Epidermal melanocyte (primary cell): ENCODE measurements around the gene ERC2.

ENCODE experiments used
- DNase-seq: peaks from one replicate; pipeline ENCODE4 v3.0.0; 2011; ENCODE audit warnings: low spot score; ENCODE audit not compliant: insufficient read length

Gene ERC2

DNA sequence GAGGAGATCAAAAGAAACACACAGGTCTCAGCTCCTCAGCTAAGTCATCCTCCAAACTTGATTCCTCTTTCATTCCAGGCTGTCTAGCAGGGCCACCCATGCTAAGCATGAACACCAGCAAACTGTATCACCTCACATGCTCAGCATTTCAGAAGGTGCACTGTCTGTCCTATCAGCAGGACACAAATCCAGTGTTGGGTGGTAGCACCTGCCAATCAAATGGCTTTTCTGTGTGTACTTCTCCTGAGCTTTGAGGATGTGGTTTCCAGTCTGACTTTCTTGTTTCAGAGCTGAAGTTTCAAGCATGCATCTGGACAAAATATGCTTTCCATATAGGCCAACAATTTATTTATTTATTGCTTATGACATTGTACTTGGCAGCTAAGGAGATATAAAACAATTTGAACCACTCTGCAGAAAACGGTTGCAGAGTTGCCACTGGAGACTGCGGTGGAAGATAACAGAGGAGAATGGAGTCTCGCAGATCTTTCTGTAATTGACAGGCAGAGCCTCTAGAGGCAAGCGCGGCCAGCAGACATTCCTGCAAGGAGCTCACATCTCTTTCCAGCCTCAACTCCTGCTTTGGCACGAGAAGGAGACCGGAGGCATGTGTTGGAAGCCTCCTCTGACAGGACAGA, 814.0 kb downstream of the ERC2 start:
- no peak for DNase-seq

DNA sequence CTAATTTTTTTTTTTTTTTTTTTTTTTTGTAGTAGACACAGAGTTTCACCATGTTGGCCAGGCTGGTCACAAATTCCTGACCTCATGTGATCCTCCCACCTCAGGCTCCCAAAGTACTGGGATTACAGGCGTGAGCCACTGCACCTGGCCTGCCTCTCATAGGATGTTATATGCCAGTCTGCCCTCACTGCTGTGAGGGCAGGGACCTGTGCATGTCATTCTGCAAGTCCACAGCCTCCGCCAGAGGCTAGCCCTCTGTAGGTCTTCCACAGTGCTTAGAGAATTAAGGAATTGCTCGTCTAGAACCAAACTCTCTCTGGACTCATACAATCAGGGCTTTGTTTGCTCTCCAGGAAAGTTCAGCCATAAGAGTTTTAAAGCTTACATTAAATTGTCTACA, 817.3 kb downstream of the ERC2 start:
- no peak for DNase-seq

DNA sequence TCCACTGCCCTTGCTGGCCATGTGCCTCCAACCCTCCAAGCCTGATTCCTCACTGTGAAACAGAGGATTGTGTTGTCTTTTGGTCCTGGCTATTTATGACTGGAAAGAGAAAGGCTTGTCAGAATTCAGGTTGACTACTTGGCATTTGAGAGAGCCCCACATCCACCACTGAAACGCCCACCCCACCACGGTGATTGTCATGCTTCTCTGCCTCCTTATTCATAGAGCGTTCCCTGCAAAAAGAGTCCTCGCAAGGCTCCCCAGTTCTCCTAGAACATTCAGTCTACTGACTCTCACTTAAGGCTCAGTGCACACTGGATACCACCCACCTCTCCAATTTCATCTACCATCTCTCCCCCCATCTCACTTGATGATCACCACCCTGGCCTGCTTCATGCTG, 818.3 kb downstream of the ERC2 start:
- no peak for DNase-seq

DNA sequence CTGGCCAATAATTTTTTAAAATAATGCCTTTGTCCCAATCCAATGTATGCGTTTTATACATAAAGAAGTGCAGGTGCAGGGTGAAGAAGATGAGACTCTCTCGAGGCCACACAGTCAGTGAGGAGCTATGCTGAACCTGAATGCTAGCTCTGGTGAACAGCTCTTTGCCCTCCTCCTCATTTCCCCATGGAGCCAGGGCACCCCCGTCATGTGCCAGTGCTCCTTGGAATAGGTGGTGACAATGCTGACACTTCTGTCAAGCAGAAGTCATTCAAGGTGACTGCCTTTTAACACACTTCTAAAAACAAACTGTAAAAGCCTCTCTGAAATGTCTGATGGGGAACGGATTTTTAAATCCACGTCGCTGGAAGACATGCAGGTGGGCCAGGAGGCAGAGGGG, 818.7 kb downstream of the ERC2 start:
- no peak for DNase-seq

DNA sequence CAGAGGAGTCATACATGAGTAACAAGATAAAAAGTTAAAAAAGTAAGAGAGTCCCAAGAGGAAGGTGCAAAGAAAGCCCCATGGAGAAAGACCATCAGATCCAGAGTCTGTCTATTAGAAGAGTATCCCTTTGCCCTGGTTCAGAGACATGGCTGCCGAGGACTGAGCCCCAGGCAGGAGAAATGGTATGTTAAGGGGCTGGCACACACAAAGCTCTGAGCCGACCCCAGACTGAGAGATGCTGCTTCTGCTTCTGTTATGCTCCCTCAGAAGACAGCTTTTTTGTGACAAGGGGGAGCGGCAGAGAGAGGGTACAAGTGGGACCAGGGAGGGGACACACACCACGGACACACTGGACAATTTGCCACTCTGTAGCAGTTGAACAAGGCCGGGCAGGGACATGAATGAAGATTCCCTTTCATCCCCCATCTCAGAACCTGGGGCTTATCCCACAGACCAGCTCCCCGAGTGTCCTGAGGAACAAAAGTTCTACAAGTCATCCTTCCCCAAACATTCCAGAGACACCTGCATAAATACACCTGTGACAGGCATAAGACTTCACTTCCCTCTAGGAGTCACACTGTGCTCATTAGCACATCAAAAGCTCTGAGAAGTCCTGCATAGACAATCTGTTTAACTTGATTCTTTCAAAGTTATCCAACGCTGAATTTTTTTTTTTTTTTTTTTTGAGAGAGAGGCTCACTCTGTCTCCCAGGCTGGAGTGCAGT, 819.5 kb downstream of the ERC2 start:
- no peak for DNase-seq

DNA sequence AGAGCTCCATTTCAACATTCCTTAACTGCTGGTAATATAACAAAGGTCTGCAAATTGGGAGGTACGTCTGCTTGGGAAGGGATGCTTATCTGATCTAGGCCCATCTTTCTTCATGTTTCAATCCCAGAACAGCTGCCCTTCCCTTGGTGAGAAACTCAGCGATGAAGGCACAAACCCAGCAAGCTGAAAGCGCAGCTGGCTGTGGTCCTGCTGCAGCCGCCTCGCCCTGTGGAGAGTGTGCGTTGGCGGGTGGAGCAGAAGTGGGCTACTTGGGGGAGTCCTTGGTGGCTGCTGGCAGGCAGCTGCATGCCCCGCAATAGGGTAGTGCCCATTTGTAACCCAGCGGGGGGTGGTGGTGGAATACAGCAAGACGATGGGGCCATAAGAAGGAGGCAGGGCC, 820.6 kb downstream of the ERC2 start:
- DNase-seq: no peak

DNA sequence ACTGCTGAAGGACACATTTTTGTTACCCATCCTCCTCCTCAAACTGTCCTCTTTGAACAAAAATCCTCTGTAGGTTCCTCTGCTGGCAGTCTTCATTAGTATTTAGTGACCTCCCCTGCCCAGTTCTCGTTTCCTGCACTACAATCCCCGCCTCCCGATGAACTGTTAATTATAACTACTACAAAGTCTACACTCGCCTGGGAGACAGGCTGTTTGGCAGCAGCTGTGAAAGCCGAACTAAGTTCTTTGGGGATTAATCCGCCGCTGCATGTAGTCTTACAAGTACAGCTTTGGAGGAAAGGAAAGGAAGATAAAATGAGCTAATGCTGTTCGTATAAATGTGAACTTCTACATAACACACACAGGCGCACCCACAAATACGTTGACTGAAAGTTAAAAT, 821.2 kb downstream of the ERC2 start:
- DNase-seq: no peak

DNA sequence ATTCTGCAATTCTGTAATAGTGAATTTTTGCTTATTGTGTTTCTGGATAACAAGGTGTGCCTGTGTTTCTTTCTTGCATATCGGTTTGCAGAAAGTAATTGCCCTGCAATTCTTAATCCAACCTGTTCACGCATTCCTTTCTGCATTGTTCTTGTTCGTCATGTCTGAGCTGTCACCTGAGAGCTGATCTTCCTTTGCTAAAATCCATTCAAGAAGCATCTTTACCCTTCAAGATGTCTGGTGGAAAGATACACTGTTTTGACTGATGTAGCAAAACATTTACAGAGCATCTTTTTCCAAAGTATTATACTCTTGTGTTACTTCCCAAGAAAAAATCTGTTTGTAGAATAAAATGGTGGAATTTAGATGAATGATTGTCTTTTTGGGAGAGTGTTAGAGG, 822.1 kb downstream of the ERC2 start:
- DNase-seq: no peak

DNA sequence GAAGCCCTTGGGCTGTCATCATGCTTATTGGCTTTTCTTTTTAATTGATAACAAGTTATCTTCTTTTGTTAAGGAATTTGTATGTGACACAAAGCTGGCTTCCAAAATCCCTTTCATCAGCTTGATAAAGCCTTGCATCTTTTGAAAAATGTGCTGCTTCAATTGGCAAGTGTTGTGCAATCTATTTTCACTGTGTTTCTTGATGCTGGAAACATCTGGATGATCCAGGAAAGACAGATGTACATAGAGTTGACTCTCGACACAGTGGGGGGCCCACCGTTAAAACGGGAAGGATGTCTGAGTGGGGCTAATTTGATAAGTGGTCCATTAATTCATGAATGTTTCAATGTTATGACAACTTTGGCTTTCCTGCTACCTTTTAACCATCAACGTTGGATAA, 822.8 kb downstream of the ERC2 start:
- no peak for DNase-seq

DNA sequence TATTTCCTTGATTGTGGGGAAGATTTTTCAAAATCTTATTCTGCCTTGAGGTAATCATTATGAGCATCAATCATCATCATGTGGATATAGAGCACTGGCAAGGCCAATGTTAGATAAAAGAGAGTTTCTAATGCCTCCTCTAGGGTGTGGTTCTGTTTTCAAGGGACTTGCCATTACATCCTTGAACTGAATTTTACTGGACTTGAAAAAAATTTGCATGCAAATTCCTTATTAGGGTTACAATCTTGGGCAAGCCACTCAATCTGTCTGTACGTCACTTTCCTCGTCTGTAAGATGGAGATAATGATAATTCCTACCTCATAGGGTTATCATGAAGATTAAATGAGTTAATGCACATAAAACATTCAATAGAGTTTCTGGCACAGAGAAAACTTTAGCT, 825.0 kb downstream of the ERC2 start:
- DNase-seq: no peak

DNA sequence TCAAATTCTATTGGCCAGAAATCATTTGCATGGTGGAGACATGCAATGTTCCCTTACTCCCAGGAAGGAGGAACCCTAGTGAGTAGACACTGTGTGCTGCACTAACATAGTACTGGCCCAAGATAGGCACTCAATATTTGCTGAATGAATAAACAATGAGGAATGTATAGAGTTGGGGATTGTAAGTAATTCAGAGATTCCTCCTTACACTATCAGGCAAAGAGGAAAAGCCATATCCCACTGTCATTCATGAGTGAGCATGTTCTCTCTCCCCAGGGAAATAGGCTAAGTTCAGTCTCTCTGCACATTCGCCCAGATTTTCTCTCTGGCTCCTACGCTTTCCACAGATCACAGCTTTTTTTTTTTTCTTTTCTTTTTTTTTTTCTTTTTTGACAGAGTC, 826.3 kb downstream of the ERC2 start:
- no peak for DNase-seq

DNA sequence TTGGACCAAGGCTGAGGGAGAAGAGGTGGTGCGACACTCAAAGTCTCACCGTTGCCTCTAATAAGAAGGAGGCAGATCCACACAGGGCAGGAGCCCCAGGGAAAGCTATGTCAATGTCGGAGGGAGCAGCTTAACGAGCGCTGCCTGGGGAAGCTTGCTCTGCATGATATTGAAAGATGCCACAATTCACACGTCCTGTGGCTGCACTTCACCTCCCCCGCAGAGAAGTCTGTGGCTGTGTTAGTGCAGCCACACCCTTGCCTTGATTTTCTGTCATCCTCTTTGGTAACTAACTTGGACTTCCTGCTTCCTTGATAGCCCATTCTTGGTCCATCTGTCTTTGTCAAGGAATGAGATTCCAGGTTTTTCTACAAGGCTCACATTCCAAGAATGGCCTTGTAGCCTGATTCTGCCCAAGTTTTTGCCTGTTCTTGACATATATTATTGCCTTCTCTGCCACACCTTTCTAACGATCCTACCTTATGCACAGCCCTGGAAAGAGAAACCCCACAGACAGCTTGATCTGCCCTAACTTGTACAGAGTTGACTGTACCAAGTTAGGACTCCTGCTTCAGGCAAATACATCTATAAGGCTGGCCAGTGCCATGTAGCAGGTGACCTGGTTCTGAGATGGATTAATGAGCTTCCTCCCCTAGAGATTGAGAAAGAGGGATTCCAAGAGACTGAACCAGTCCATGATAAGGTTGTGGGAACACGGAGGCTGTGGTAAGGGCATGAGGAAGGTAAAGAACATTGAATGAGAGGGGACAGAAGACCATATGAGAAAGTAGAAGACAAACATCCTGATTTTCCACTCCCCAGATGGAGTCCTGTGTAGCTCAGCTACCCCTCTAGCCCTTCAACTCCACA, 828.1 kb downstream of the ERC2 start:
- no peak for DNase-seq

DNA sequence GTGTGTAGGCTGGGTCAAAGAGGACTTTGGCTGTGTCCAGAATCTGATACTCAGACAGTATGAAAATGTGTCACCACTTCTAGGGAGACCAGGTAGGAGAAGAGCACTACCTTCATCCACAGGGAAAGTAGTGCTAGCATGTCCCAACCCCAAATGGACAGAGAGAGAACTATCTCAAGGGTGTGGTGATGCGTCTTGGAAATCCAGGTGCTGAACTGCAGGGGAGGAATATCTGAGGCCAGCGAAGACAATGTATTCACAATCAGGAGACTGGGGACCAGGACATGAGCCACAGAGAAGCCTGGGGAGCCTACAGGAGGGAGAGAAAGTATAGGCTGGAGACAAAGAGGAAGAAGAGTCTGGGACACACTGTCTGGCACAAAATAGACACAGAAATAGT, 829.1 kb downstream of the ERC2 start:
- DNase-seq: no peak

DNA sequence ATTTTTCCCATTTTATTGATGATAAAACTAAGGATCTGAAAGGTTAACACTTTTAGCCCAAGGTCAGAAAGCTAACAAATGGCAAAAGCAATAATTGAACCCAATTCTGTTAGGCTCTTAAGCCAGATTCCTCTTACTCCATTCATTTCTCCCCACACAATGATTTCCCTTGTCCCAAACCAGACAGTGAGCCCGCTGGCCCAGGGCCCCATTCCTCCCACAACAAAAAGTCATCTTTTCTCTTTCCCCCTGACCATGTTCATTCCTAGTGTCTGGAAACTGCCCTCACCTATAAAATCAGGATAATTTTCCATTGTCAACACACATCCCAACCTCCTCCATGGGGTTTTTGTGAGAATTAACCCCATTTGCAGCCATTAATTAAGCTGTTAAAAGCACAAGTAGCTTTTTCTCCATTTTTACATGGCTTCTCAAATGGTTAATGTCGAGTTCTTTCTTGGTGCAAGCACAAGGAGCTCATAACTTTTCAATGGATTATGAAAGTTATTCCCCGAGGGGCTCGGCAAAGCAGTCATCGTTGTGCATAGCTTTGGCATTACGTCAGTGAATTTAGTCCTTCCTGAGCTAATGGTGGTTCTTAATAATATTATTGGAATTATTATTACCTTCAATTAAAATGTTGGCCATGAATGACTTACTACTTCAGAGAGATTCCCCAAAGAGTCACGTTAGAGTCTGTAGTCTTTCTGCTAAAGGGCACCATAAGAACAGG, 830.2 kb downstream of the ERC2 start:
- DNase-seq: no peak

DNA sequence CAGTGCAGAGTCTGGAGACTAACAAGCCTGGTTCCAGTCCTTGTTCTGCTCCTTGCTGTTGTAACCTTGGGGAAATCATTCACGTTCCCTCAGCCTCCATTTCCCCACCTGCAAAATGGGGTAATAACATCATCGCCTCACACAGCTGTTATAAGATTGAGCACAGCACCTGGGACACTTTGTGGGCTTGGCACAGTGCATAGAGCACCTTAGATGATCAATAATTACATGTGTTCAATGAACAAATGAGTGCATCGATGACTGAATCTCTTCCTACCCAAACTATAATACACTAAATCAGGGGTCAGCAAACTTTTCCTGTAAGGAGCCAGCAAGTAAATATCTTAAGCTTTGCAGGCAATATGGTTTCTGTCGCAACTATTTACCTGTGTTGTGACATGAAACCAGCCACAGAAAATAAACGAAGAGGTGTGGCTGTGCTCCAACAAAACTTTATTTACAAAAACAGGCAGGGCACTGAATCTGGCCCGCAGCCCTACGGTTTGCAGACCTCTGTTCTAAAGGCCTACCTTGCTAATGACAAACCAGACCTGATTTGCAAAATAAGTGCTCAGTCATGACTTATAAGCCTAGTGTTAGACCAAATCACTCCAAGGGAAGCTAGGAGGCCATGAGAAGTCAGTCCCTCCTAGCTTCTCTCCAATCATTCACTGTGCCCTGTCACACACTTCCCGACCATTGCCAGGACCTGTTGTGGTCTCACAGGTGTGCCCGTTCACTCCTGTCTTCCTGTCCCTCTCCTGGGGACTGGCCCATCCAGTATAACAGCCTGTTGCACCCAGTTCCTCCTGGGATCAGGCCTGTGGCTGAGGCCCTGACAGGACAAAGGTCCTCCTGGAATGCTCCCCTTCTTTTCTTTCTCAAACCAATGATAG, 831.7 kb downstream of the ERC2 start:
- DNase-seq: no peak

DNA sequence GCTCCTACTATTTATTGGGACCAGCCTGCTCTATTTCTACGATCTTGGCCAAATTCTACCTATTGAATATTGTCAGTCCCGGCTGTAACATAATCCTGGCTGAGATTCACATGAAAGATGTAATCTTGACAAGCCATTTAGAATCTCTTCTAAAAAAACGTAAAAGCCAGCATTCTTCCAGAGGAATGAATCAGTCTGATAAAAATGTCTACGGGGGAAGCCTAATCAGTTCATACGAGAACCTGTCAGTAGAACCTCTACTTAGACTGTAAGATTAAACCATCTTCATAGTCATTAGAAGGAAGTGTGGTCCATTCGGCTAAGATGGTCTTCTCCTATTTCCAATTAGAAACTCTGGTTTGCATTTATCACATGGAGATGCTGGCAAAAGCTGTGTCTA, 833.9 kb downstream of the ERC2 start:
- DNase-seq: no peak

DNA sequence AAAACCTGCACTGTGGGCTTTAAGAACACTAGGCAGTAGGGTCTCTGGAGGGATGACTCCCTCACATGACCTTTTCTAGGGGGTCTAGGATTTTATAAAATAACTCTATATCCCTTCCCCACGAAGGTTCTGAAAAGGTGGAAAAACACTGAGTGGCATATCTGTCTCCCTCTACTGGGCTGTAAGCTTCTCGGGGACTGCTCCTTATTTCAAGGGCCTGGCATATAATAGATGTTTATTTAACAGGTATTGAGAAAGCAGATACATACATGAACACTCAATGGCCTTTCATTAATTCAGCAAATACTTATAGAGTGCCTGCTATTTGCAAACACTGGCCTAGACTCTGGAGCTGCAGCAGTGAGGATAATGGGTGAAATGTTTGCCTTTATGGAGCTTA, 834.9 kb downstream of the ERC2 start:
- no peak for DNase-seq

DNA sequence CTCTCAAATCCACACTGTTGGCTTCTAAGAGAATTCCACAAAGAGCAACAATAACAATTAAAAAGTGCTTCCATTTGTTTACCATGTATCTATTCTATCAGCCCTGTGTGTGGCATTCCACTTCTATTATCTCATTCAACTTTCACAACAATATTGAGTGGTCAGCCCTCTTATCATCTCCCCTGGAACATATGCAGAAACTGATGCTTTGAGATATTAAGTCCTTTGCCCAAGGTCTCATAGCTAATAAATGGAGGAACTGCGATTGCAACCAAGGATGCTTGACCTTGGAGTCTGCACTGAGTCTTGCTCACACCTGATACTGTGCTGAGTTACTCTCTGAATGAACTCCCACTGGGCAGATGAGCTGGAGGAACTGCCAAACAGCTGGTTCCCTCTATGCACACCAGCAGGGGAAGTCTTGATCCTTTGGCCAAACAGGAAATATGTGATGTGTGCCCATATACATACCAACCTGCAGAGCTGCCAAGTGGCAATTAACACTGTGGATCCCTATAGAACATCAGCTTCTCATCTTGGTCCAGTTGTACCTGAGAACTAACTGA, 836.4 kb downstream of the ERC2 start:
- DNase-seq: no peak

DNA sequence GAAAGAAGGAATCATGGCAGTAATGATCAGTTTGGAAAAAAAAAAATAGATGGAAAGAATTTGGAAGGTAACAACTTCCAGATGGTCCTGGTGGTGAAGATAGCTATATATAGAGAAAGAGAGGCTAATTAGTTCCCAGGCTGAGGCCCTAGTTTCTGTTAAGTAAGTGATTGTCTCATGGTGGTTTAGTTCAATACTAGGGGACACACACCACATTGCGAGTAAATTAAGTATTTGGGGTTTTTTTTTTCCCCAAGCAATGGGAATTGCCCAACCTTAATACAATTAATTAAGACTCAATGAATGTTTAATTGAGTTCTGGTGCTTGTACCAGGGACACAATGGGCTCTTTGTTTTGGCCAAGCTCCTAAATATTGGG, 837.4 kb downstream of the ERC2 start:
- DNase-seq: no peak

DNA sequence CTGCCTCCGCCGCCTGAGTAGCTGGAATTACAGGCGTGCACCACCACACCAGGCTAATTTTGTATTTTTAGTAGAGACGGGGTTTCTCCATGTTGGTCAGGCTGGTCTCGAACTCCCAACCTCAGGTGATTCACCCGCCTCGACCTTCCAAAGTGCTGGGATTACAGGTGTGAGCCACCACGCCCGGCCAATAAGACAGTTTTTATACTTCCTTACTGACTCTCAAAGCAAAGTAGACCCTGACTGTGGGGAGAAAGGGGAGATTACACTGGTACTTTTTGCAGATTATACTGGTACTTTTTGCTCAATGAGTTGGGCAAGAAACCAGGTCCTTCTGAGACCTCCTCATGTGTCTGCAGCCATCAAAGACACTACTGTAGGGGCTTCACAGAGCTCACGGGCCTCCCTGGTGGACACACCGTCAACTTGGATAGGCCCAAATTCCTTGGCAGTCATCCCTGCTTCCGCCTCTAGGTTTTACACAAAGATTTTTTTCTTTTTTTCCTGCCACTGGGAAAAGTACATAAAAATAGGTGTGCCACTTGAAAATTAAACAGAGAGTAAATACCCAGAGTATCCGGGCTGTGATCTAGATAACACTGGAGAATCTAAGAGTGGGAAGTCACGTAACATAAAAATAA, 837.9 kb downstream of the ERC2 start:
- no peak for DNase-seq
